ENCODE data around the gene PCK2.

Gene PCK2

GRCh38 chr14:24130717-24131548 lies 36.8 kb downstream of the PCK2 start:
- H3K4me3 ChIP-seq (ENCODE audit: low read depth, low read length), result no peak overlapping the region
- no peak for DNase-seq (ENCODE audit: low read depth)
- no peak for TF ChIP-seq CTCF (IDR thresholded peaks at IDR 0.05; ENCODE audit: low read depth, low read length)
- no peak for TF ChIP-seq POLR2A (IDR thresholded peaks at IDR 0.05; ENCODE audit: extremely low read depth, insufficient read length)
- no peak for TF ChIP-seq MAX (IDR thresholded peaks at IDR 0.05; ENCODE audit: low read depth, low read length)
- TF ChIP-seq MYC (IDR thresholded peaks at IDR 0.05; ENCODE audit: low read depth, low read length), result no peak

- no peak overlapping the region for H3K4me3 ChIP-seq (ENCODE audit: low read depth, low read length)
- TF ChIP-seq POLR2A (IDR thresholded peaks at IDR 0.05; ENCODE audit: extremely low read depth, insufficient read length) (no peak), MYC (IDR thresholded peaks at IDR 0.05; ENCODE audit: low read depth, low read length) (no peak), MAX (IDR thresholded peaks at IDR 0.05; ENCODE audit: low read depth, low read length) (no peak), CTCF (IDR thresholded peaks at IDR 0.05; ENCODE audit: low read depth, low read length) (no peak)
- DNase-seq (ENCODE audit: low read depth), result no peak
Observed at GRCh38 chr14:24131549-24131966, 37.4 kb downstream of the PCK2 start.

GRCh38 chr14:24132061-24132685 lies 38.1 kb downstream of the PCK2 start:
- no peak for DNase-seq (ENCODE audit: low read depth)
- H3K4me3 ChIP-seq (ENCODE audit: low read depth, low read length), result no peak overlapping the region
- no peak for TF ChIP-seq CTCF (IDR thresholded peaks at IDR 0.05; ENCODE audit: low read depth, low read length)
- TF ChIP-seq MYC (IDR thresholded peaks at IDR 0.05; ENCODE audit: low read depth, low read length), result no peak
- no peak for TF ChIP-seq POLR2A (IDR thresholded peaks at IDR 0.05; ENCODE audit: extremely low read depth, insufficient read length)
- TF ChIP-seq MAX (IDR thresholded peaks at IDR 0.05; ENCODE audit: low read depth, low read length), result no peak

- H3K4me3 ChIP-seq (ENCODE audit: low read depth, low read length), result no peak overlapping the region
- TF ChIP-seq POLR2A (IDR thresholded peaks at IDR 0.05; ENCODE audit: extremely low read depth, insufficient read length), result no peak
Observed at GRCh38 chr14:24132976-24133375, 38.9 kb downstream of the PCK2 start.

GRCh38 chr14:24133735-24134134 lies 39.6 kb downstream of the PCK2 start:
- DNase-seq (ENCODE audit: low read depth), result no peak
- no peak for TF ChIP-seq MAX (IDR thresholded peaks at IDR 0.05; ENCODE audit: low read depth, low read length)
- no peak overlapping the region for H3K4me3 ChIP-seq (ENCODE audit: low read depth, low read length)

More at GRCh38 chr14:24132976-24133375, 38.9 kb downstream of the PCK2 start:
- no peak for DNase-seq (ENCODE audit: low read depth)

- H3K4me3 ChIP-seq (ENCODE audit: low read depth, low read length), result peak overlapping the region; percentile 49
- no peak for DNase-seq (ENCODE audit: low read depth)
- TF ChIP-seq MAX (IDR thresholded peaks at IDR 0.05; ENCODE audit: low read depth, low read length), result no peak
- TF ChIP-seq CTCF (IDR thresholded peaks at IDR 0.05; ENCODE audit: low read depth, low read length), result no peak
- no peak for TF ChIP-seq POLR2A (IDR thresholded peaks at IDR 0.05; ENCODE audit: extremely low read depth, insufficient read length)
- no peak for TF ChIP-seq MYC (IDR thresholded peaks at IDR 0.05; ENCODE audit: low read depth, low read length)
Observed at GRCh38 chr14:24135584-24135833, 41.4 kb downstream of the PCK2 start.
